Kidney tubule cell (primary cell): ENCODE results near the gene SACM1L.
"Not testable (repeated sequence)": the region's sequence is repeated elsewhere in the genome, so short reads cannot be mapped to it uniquely, and the experiment has no call there.

ENCODE experiments used
- DNase-seq: peaks from one replicate; pipeline ENCODE4 v3.0.0-alpha.2; 2018; ENCODE audit warnings: low spot score

Gene SACM1L

GRCh38 chr3:45742461-45743089 lies 53.4 kb downstream of the SACM1L start:
- DNase-seq = no peak

GRCh38 chr3:45746165-45746776 lies 57.1 kb downstream of the SACM1L start:
- DNase-seq = no peak

- DNase-seq = no peak
Observed at GRCh38 chr3:45746777-45747622, 57.8 kb downstream of the SACM1L start.

- no peak for DNase-seq
Observed at GRCh38 chr3:45748068-45748467, 58.9 kb downstream of the SACM1L start.

- DNase-seq = not testable (repeated sequence)
Observed at GRCh38 chr3:45749036-45749600, 59.9 kb downstream of the SACM1L start.

GRCh38 chr3:45749880-45750279 lies 60.7 kb downstream of the SACM1L start:
- DNase-seq = no peak

GRCh38 chr3:45751537-45752242 lies 62.5 kb downstream of the SACM1L start:
- DNase-seq = no peak

GRCh38 chr3:45753095-45753494 lies 63.9 kb downstream of the SACM1L start:
- DNase-seq = peak; percentile 20

GRCh38 chr3:45754461-45754860 lies 65.3 kb downstream of the SACM1L start:
- DNase-seq = peak; percentile 35

- no peak for DNase-seq
Observed at GRCh38 chr3:45756055-45756454, 66.9 kb downstream of the SACM1L start.

GRCh38 chr3:45757141-45757540 lies 67.9 kb downstream of the SACM1L start:
- DNase-seq = not testable (repeated sequence)

- no peak for DNase-seq
Observed at GRCh38 chr3:45758871-45759270, 69.7 kb downstream of the SACM1L start.

- no peak for DNase-seq
Observed at GRCh38 chr3:45759851-45760250, 70.7 kb downstream of the SACM1L start.

- DNase-seq = peak; percentile 68
Observed at GRCh38 chr3:45760878-45761711, 71.9 kb downstream of the SACM1L start.

GRCh38 chr3:45761831-45762230 lies 72.6 kb downstream of the SACM1L start:
- no peak for DNase-seq

- DNase-seq = no peak
Observed at GRCh38 chr3:45762647-45763302, 73.6 kb downstream of the SACM1L start.

GRCh38 chr3:45763303-45763675 lies 74.1 kb downstream of the SACM1L start:
- DNase-seq = no peak

- DNase-seq = no peak
Observed at GRCh38 chr3:45765266-45765851, 76.2 kb downstream of the SACM1L start.

- DNase-seq = no peak
Observed at GRCh38 chr3:45765958-45766357, 76.8 kb downstream of the SACM1L start.

GRCh38 chr3:45771166-45771775 lies 82.1 kb downstream of the SACM1L start:
- no peak for DNase-seq
